ENCODE data around the gene FERD3L.

The FERD3L gene

DNA sequence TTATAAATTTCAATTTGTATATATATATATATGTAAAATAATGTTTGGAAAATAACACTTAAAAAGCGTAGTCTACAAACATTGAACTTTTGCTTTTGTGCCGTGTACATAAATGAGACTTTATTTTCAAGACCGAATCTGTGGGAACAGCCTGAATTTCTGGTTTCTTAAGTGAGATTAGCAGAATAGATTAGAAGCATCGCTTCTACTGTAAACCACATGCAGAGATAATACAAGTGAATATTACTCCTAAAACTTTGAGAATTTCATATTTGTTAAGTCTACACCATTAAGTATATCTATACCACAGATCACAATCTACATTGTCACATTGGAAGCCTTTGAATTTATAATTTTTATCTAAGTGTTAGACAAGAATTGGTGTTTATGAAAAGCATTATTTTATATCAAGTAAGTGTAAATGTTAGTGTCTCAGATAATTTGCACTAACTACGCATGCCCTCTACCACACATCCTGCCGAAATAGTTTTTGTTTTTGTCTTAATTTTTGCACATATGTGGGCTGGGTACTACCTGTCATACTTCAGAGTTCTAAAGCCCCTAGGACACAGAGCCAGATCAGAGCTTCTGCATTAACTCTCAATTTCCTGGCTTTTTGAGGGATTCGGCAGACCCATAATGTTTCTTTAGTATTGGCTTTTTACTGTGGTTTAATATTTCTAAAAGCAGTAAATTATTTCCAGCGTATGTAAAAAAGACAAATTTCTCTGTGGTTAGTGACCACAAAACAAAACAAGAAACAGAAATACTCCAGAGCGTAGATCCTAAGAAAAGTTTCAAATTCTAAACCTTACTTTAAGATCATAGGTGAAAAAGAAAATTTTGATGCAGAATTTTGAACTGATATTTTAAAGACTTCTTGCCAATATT is 47.8 kb downstream of the FERD3L start:
- DNase-seq, result no peak

DNA sequence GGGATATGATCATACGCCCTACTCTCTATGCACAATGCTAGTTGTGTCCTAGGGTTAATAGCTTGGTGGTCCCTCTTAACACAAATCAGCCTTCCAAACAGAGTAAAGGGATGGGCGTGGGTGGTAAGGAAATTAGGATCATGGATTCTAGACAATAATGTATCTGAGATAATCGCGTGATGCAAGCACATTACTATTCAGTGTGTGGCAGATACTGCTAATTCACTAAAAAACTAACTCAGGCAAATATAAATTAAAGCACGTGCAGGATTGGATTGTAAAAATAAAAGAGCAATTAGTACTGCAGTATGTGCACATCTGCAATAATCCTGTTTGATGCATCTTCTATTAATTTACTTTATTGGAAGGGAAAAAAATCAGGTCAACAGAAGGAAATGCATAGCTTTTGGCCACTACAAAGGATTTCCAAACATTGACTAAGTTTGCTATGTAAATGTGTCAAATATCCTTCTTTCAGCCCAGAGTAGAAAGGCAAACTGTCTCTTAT is 49.8 kb downstream of the FERD3L start:
- no peak for DNase-seq

Data from GF-D8 (cell line).